GM21786 (cell line): ENCODE data around the gene MX2.
"Not testable (repeated sequence)": the region's sequence is repeated elsewhere in the genome, so short reads cannot be mapped to it uniquely, and the experiment has no call there.

Experiments
- ATAC-seq: cut with Tn5 transposase; IDR thresholded peaks from one replicate; pipeline ENCODE4 v1.9.1; 2021; ENCODE audit not compliant: unreplicated experiment

The MX2 gene, protein sequence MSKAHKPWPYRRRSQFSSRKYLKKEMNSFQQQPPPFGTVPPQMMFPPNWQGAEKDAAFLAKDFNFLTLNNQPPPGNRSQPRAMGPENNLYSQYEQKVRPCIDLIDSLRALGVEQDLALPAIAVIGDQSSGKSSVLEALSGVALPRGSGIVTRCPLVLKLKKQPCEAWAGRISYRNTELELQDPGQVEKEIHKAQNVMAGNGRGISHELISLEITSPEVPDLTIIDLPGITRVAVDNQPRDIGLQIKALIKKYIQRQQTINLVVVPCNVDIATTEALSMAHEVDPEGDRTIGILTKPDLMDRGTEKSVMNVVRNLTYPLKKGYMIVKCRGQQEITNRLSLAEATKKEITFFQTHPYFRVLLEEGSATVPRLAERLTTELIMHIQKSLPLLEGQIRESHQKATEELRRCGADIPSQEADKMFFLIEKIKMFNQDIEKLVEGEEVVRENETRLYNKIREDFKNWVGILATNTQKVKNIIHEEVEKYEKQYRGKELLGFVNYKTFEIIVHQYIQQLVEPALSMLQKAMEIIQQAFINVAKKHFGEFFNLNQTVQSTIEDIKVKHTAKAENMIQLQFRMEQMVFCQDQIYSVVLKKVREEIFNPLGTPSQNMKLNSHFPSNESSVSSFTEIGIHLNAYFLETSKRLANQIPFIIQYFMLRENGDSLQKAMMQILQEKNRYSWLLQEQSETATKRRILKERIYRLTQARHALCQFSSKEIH

DNA sequence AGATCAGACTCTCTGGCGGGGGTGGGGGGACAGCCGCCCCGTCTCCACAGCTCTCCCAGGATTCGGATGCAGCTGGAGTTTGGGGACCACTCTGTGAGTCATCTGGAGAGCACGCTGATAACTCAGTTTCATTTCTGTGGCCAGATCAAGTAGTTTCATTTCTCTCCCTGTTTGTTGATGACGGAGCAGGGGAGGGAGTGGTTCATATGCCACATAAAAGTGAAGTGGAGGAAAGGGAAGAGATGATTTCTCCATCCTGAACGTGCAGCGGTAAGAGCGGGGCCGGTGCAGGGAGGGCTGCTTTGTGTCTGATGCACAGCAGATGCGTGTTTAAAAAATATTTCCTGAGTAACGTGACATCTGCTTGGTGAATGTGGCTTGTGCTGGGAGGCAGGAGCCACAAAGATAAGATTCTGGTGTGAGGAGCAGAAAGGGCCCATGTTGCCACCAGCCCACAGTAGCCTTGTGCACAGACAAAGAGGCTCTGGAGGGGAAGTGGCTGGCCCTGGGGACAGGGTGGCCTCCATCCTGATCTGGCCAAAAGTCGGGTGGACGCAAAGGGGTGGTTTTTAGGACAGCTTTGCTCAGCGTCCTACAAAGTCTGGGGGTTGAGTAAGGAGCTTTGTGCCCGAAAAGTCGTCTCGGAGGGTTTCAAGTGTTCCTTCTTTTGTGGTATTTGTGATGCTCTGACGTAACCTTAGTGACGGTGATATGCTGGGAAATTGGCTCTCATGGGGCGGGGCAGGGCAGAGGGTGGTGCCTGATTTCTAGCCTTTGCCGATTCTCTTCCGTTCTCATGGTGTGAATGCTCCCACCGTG lies at the start of gene MX2:
MX2 (plus strand) TSS at position 242 of the 819 bp plus-strand sequence. CDS start 14,880 bp downstream, outside the sequence.
- peak; percentile 65 for ATAC-seq

- not testable (repeated sequence) for ATAC-seq
Measured at GRCh38 chr21:41313285-41314164, 48.3 kb upstream of the MX2 start.

DNA sequence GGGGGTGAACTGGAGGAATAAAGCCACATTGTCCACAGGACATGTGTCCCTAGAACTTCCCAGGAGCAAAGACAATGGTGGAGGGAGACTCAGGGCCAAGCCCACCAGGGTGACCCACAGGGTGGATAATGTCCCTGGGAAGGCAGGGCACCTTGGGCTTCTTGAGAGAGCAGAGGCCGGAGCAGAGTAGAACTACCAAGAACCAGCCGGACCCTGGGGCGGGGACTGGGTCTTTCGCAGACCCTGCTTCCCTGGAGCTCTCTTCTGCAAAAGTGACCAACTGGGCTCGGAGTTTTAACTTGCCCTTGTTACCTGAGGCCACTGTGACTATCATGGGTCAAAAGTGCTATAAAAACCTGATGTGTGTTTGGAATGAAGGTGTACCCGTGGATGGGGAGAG lies 46.1 kb upstream of the MX2 start:
- ATAC-seq = no peak

DNA sequence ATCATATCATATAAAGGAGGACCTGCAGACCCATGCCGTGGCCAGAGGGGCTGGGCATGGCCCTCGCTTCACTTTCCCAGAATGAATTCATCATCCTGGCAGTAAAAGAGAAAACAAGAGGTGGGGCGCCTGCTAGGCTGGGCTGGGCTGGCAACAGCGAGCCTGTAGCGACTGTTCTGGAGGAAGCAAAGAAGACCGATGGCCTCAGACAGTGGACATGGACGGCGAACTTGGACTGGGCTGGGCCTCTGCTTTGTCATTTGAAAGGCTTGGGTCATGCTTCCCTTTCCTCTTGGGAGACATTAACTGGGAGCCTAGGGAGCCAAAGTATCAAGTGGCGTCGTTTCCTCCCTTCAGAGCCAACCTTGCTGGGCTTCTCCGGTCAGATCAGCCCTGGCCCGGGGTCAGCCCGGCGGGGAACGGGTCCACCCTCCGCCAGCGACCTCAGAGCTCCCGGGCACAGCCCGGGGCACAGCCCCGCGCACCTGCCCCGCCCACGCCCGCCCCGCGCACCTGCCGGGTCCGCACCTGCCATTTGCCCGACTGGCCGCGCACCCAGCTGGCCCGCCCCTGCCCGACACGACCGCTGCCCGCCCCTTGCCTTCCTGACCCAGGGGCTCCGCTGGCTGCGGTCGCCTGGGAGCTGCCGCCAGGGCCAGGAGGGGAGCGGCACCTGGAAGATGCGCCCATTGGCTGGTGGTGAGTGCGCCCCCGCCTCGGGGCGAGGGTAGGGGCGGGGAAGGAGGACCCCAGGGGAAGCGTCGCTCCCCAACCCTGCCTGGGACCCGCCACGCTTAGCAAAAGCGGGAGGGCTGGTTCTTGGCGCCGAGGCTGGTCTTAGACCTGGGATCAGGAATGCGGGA lies 45.4 kb upstream of the MX2 start, which contains the start of gene FAM3B:
FAM3B (plus strand) TSS at position 602 of the 863 bp plus-strand sequence; CDS start at position 681, 79 bp downstream.
- no peak for ATAC-seq

DNA sequence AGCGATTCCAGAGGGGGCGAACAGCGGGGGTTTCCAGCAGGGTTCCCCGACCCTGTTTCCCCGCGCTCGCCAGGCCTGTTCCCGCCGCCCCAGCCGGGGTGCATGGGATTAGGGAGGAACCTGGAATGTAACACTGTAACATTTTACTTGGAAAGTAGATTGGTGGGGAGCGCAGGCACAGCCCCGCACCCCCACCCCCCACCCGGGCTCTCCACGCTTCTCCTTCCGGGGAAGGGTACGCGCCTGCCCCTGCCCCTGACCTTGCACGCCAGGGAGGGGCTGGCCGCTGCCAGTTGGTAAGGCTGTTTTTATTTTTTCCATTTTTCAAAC lies 44.8 kb upstream of the MX2 start:
- ATAC-seq = no peak

- no peak for ATAC-seq
Measured at GRCh38 chr21:41317458-41317857, 44.4 kb upstream of the MX2 start.

DNA sequence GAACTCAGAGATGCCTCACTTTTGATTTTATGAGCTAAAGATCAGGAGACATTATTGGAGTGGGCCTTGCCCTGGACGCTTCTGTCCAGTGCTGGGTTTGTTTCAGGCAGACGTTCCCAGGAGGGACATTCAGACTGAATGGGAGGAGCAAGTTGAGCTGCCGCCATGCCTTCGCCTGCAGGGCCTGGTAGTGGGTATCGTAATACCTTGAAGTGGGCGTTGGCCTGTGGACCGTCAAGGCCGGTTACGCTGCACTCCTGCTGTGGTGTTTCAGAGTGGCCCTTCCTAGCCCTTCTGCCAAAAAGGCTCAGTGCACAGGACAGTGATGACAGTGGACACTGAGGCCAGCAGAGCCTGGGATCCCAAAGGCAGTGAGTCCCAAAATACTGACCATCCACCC lies 43.6 kb upstream of the MX2 start:
- no peak for ATAC-seq

GRCh38 chr21:41319273-41319672 lies 42.6 kb upstream of the MX2 start:
- ATAC-seq = no peak

GRCh38 chr21:41321211-41321907 lies 40.5 kb upstream of the MX2 start:
- no peak for ATAC-seq

- ATAC-seq = no peak
Measured at GRCh38 chr21:41321908-41322495, 39.8 kb upstream of the MX2 start.

- ATAC-seq = no peak
Measured at GRCh38 chr21:41322496-41323382, 39.1 kb upstream of the MX2 start.

DNA sequence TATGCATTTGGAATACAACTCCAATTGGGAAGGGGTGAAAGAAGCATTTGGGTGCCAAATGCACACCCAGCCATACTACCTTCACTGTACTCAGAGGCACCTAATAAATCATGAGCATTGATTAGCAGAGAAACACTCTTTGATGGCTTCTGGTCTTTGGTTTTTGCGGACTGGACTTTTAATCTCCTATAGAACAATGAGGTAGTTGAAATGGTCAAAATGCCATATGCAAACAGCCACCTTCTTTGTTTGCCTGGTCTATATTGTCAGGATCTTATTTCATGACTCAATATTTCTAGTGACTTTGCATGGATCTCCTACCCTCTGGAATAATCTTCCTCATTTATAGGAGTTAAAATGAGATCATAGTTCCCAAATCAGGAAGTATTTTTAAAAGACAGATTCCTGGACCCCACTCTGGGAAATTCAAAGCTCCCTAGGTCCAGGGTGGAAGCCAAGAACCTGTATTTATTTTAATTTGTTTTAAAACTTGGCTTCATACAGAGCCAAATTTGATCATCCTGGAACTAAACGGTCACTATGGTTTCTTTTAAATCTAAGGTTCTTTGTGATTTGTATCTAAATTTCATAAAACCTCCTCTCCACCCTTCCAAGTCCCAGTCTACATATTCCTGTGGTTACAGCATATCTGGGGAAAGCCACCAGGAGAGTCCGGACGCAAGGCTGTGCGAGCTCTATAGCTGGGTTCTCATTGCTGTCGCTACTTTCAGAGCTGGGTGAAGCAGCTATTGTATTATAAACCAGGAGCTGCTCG lies 36.5 kb upstream of the MX2 start:
- no peak for ATAC-seq

- no peak for ATAC-seq
Measured at GRCh38 chr21:41326414-41327080, 35.3 kb upstream of the MX2 start.

DNA sequence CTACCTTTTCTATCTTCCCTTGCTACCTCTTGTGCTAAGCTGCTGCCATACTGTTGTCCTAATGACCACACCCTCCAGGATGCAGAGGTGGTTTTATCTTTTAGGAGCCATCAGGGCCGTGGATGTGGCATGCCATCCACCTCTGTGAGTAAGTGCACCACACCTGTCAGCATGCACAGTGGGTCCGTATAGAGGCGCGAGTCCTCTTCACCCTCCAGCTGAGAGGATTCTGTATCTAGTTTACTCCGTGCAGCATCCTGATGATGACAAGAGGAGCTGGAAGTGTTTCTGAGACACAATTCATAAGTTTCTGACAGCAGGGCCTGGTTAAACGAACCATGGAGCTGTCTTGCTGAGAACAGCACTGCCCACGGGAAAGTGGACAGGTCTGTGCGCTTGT lies 34.1 kb upstream of the MX2 start:
- ATAC-seq = no peak

GRCh38 chr21:41328660-41329607 lies 32.9 kb upstream of the MX2 start:
- ATAC-seq = no peak
